GM19351 (cell line): ENCODE measurements around the gene GRIP1.

Source experiments
- ATAC-seq: cut with Tn5 transposase; IDR thresholded peaks from one replicate; pipeline ENCODE4 v1.9.1; 2021; ENCODE audit warnings: mild to moderate bottlenecking, moderate library complexity; ENCODE audit not compliant: unreplicated experiment

Gene GRIP1

GRCh38 chr12:66398931-66399910 lies 279.7 kb downstream of the GRIP1 start:
- ATAC-seq, result no peak

GRCh38 chr12:66397574-66398290 lies 281.1 kb downstream of the GRIP1 start:
- ATAC-seq, result no peak

GRCh38 chr12:66393890-66394289 lies 285.0 kb downstream of the GRIP1 start:
- no peak for ATAC-seq

GRCh38 chr12:66392266-66392915 lies 286.5 kb downstream of the GRIP1 start:
- no peak for ATAC-seq

- ATAC-seq, result no peak
Observed at GRCh38 chr12:66388517-66388916, 290.4 kb downstream of the GRIP1 start.

- ATAC-seq, result no peak
Observed at GRCh38 chr12:66387117-66387516, 291.8 kb downstream of the GRIP1 start.

- no peak for ATAC-seq
Observed at GRCh38 chr12:66380769-66381535, 297.9 kb downstream of the GRIP1 start.

- ATAC-seq, result no peak
Observed at GRCh38 chr12:66379616-66380015, 299.3 kb downstream of the GRIP1 start.

- no peak for ATAC-seq
Observed at GRCh38 chr12:66375560-66375959, 303.3 kb downstream of the GRIP1 start.

GRCh38 chr12:66371982-66372381 lies 306.9 kb downstream of the GRIP1 start:
- no peak for ATAC-seq

GRCh38 chr12:66367015-66367667 lies 311.7 kb downstream of the GRIP1 start:
- ATAC-seq, result no peak

GRCh38 chr12:66365718-66366490 lies 313.0 kb downstream of the GRIP1 start:
- no peak for ATAC-seq

GRCh38 chr12:66361703-66362102 lies 317.2 kb downstream of the GRIP1 start:
- no peak for ATAC-seq

- no peak for ATAC-seq
Observed at GRCh38 chr12:66359300-66359699, 319.6 kb downstream of the GRIP1 start.

GRCh38 chr12:66354291-66354690 lies 324.6 kb downstream of the GRIP1 start:
- no peak for ATAC-seq

GRCh38 chr12:66352899-66353298 lies 326.0 kb downstream of the GRIP1 start:
- no peak for ATAC-seq

GRCh38 chr12:66352197-66352596 lies 326.7 kb downstream of the GRIP1 start:
- ATAC-seq, result no peak

GRCh38 chr12:66351301-66351700 lies 327.6 kb downstream of the GRIP1 start:
- no peak for ATAC-seq

- ATAC-seq, result no peak
Observed at GRCh38 chr12:66345956-66346355, 332.9 kb downstream of the GRIP1 start.
